Measurements from ENCODE around the gene MT1H.
A peak's percentile ranks its signal among the peaks of the same experiment; 100 is the strongest.

The MT1H gene

DNA sequence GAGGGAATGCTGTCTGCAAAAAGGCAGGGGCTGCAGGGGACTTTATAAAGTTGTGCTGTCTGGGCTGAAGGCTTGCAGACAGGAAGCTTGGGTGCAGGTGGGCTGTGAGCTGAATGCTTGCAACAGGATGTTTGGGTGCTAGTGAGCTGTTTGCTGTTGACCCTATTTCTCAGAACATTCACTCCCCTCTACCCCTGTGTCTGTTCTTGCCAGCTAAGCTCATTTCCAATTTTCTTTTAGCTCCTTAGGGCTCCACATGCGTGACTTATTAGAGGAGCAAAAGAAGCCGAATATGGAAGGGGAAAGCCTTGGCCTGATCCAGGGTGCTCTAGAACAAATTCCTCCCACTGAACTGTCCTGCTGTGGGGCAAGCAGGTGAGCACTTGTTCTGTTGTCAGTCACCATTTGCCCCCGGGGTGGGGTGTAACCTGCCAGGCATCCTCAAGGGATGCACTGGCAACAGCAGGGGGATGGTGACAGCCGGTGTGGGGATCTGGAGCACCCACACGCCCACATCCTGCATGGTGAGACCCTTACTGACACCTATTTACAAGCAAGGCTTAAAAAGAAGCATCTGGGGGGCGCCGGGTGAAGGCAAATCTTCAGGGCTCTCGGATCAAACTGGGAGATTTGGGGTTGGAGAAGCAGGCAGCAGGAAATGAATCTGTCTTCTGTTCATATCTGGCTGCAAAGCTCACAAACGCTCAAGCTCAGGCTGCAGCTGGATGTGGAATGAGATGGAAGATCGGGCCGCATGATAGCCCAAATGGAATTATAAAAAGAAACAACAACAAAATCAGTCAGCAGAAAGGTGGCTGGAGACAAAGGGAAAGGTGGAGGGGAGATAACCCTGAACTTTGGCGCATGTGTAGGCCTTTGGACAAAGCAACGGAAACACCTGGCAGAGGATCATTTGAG lies 39.2 kb downstream of the MT1H start:
- Histone ChIP-seq H3K9ac (no peak overlapping the region), H3K4me2 (ENCODE audit: low read length) (no peak overlapping the region), H3K4me1 (peaks cover 29% of the 10 kb centered on the region), H2AFZ (peak overlapping the region; percentile 64), H3K79me2 (no peaks in the 10 kb centered on the region), H3K36me3 (ENCODE audit: control insufficient read depth, insufficient read depth, low read length) (no peaks in the 10 kb centered on the region), H3K27me3 (ENCODE audit: control insufficient read depth, insufficient read depth, low read length) (no peaks in the 10 kb centered on the region), H3K27ac (peak overlapping the region; percentile 82), H3K4me3 (ENCODE audit: low read depth, low read length) (no peak overlapping the region), H3K9me3 (ENCODE audit: control insufficient read depth, low read length) (no peaks in the 10 kb centered on the region)
- TF ChIP-seq, protein P1, sequence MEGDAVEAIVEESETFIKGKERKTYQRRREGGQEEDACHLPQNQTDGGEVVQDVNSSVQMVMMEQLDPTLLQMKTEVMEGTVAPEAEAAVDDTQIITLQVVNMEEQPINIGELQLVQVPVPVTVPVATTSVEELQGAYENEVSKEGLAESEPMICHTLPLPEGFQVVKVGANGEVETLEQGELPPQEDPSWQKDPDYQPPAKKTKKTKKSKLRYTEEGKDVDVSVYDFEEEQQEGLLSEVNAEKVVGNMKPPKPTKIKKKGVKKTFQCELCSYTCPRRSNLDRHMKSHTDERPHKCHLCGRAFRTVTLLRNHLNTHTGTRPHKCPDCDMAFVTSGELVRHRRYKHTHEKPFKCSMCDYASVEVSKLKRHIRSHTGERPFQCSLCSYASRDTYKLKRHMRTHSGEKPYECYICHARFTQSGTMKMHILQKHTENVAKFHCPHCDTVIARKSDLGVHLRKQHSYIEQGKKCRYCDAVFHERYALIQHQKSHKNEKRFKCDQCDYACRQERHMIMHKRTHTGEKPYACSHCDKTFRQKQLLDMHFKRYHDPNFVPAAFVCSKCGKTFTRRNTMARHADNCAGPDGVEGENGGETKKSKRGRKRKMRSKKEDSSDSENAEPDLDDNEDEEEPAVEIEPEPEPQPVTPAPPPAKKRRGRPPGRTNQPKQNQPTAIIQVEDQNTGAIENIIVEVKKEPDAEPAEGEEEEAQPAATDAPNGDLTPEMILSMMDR (IDR thresholded peaks at IDR 0.05) = no peak

DNA sequence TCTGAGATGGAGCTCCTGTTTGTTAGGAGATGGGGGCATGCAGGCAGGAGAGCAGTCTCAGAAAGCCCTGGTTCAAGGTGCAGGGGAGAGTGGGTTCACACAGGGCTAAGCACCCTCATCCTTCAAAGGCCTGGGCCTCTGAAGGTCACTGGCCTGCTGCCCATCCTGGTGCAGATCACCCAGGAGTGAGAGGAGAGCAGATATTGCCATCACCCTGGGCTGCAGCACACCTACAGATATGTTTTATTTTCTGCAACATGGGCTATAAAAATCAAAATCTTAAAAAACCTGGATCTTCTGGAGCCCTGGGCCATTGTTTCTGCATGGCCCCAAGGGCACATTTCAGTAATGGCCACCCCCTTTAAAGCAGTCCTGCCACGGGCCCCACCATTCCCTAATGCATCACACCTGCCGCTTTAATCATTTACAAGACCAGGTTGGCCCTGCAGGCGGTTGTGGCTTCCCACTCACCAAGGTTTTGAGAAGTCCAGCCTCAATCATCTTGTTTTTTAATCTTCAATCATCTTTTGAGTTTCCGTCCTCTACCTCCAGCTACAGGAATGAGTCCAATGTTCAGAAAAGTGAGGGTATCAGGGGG lies 39.9 kb downstream of the MT1H start:
- peak overlapping the region; percentile 64 for H2AFZ ChIP-seq
- H3K27ac ChIP-seq = peak overlapping the region; percentile 82
- no peak overlapping the region for H3K4me2 ChIP-seq (ENCODE audit: low read length)
- H3K27me3 ChIP-seq (ENCODE audit: control insufficient read depth, insufficient read depth, low read length) = no peaks in the 10 kb centered on the region
- H3K4me3 ChIP-seq (ENCODE audit: low read depth, low read length) = no peak overlapping the region
- H3K9me3 ChIP-seq (ENCODE audit: control insufficient read depth, low read length) = no peaks in the 10 kb centered on the region
- TF ChIP-seq, protein P1 (IDR thresholded peaks at IDR 0.05) = no peak
- H3K9ac ChIP-seq = no peak overlapping the region
- no peaks in the 10 kb centered on the region for H3K79me2 ChIP-seq
- H3K36me3 ChIP-seq (ENCODE audit: control insufficient read depth, insufficient read depth, low read length) = no peaks in the 10 kb centered on the region
- peaks cover 29% of the 10 kb centered on the region for H3K4me1 ChIP-seq

DNA sequence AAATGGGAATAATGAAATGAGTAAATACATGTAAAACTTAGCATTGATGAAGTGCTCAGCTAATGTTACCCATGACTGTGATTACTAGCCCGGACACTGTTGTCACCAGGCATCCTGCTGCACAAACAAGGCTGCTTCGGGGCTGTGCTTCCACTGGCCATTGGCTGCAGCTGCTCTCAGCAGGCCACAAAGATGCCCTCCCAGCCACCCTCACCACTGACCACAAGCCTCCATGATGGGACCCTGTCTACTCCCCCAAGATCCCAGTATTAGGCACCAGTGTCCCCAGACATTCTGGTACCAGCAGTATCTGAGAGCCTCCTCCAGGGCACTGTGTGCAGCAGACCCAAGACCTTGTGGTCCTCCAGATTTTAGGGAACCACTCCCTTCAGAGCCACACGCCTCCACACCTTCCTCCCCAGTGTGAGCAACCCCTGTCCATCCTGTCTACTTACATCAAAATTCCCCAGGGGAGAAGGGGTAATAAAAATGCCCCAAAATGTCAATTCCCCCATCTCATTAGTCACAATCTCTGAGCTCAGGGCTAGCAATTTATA lies 40.6 kb downstream of the MT1H start:
- H3K4me2 ChIP-seq (ENCODE audit: low read length) = no peak overlapping the region
- no peaks in the 10 kb centered on the region for H3K9me3 ChIP-seq (ENCODE audit: control insufficient read depth, low read length)
- no peak overlapping the region for H3K9ac ChIP-seq
- no peaks in the 10 kb centered on the region for H3K79me2 ChIP-seq
- H3K36me3 ChIP-seq (ENCODE audit: control insufficient read depth, insufficient read depth, low read length) = no peaks in the 10 kb centered on the region
- peak overlapping the region; percentile 82 for H3K27ac ChIP-seq
- TF ChIP-seq, protein P1 (IDR thresholded peaks at IDR 0.05) = no peak
- H3K27me3 ChIP-seq (ENCODE audit: control insufficient read depth, insufficient read depth, low read length) = no peaks in the 10 kb centered on the region
- H2AFZ ChIP-seq = peak overlapping the region; percentile 64
- no peak overlapping the region for H3K4me3 ChIP-seq (ENCODE audit: low read depth, low read length)
- peaks cover 37% of the 10 kb centered on the region for H3K4me1 ChIP-seq

DNA sequence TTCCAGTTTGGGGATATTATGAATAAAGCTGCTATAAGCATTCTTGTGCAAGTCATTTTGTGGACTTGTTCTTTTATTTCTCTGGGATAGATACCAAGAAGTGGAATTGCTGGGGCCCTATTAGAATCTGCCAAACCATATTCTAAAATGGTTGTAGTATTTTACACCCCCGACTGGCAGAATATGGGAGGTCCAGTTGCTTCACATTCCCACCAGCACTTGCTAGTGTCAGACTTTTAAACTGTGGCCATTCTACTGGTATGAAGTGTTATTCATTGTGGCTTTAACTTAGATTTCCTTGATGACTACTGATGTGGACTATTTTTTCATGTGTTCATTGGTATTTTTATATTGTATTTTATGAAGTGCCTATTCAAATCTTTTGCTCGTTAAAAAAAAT lies 42.2 kb downstream of the MT1H start:
- H3K4me1 ChIP-seq = peaks cover 41% of the 10 kb centered on the region
- no peak overlapping the region for H3K4me3 ChIP-seq (ENCODE audit: low read depth, low read length)
- no peaks in the 10 kb centered on the region for H3K9me3 ChIP-seq (ENCODE audit: control insufficient read depth, low read length)
- H3K27ac ChIP-seq = no peak overlapping the region
- no peak overlapping the region for H2AFZ ChIP-seq
- H3K36me3 ChIP-seq (ENCODE audit: control insufficient read depth, insufficient read depth, low read length) = no peaks in the 10 kb centered on the region
- TF ChIP-seq, protein P1 (IDR thresholded peaks at IDR 0.05) = no peak
- no peaks in the 10 kb centered on the region for H3K27me3 ChIP-seq (ENCODE audit: control insufficient read depth, insufficient read depth, low read length)
- no peak overlapping the region for H3K9ac ChIP-seq
- no peaks in the 10 kb centered on the region for H3K79me2 ChIP-seq
- no peak overlapping the region for H3K4me2 ChIP-seq (ENCODE audit: low read length)
